NB4 (cell line): ENCODE measurements around the gene SOX14.

Experiments used
- POLR2A ChIP-seq: IDR thresholded peaks from 2 replicates; pipeline ENCODE4 v1.6.1; 2011; ENCODE audit warnings: mild to moderate bottlenecking; ENCODE audit not compliant: insufficient read length; ENCODE audit errors: extremely low read depth
- TF ChIP-seq, protein P1 (sequence below): IDR thresholded peaks from one replicate; pipeline ENCODE4 v1.5.1; 2012; ENCODE audit warnings: low read depth, low read length
- TF ChIP-seq, protein P2 (sequence below): IDR thresholded peaks from 2 replicates; pipeline ENCODE4 v1.6.1; 2011; ENCODE audit warnings: low read depth, low read length

DNA sequence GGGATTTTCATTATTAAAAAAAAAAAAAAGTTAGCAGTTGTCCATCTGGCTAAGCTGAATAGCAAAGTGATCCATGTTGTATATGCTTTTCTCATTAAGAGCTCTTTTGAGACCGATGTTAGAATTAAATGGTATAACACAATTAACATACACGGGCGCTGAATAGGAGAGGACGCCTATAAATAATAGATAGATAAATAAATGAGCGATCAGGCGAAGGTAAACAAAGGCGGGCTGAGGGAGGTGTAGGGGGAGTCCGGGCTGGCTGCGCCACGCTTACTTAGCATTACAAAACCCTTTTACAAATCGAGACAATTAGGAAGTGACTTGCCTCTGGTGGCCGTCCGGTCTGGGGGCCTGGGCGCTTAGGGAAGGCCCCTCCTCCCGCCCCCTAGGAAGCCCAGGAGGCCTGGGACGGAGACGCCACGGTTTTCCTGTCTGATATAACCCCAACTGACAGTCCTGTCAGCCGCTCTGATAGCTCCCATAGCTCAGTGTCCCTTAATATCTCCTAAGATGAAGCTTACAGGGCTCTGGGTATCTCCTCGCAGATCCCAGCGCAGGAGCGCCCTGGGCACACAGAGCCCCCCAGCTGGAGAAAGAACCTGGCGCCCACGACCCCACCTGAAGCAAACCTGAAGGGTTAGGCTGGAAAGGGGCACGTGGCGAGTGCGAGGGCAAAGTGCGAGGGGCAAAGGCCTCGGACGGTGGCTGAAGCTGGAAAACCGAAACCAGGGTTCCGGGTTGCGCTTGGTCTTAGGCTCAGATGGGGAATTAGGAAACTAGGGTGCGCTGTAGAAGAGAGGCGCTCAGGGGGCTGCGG, 3.6 kb downstream of the SOX14 start:
- TF ChIP-seq, protein P1, sequence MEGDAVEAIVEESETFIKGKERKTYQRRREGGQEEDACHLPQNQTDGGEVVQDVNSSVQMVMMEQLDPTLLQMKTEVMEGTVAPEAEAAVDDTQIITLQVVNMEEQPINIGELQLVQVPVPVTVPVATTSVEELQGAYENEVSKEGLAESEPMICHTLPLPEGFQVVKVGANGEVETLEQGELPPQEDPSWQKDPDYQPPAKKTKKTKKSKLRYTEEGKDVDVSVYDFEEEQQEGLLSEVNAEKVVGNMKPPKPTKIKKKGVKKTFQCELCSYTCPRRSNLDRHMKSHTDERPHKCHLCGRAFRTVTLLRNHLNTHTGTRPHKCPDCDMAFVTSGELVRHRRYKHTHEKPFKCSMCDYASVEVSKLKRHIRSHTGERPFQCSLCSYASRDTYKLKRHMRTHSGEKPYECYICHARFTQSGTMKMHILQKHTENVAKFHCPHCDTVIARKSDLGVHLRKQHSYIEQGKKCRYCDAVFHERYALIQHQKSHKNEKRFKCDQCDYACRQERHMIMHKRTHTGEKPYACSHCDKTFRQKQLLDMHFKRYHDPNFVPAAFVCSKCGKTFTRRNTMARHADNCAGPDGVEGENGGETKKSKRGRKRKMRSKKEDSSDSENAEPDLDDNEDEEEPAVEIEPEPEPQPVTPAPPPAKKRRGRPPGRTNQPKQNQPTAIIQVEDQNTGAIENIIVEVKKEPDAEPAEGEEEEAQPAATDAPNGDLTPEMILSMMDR: no peak
- TF ChIP-seq POLR2A: no peak
- TF ChIP-seq, protein P2, sequence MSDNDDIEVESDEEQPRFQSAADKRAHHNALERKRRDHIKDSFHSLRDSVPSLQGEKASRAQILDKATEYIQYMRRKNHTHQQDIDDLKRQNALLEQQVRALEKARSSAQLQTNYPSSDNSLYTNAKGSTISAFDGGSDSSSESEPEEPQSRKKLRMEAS: no peak
